H1 (cell line): ENCODE measurements around the gene ELOVL3. TPM values are rescaled to one million over a fixed set of nuclear protein-coding genes. Genes with fewer than 3 reads are reported as not detected.

ENCODE experiments used
- ASH2L ChIP-seq: fragments of 200-600, 300-600 bp; sonication (generic); IDR thresholded peaks from one replicate; pipeline ENCODE4 v1.7.1; 2017; ENCODE audit warnings: low read length
- POU5F1 ChIP-seq: IDR thresholded peaks from 2 replicates; pipeline ENCODE4 v1.6.1; 2011; ENCODE audit warnings: low read depth, mild to moderate bottlenecking, low read length, moderate library complexity
- RBBP5 ChIP-seq: IDR thresholded peaks from 2 replicates; pipeline ENCODE4 v1.7.1; 2012; ENCODE audit warnings: low read depth, mild to moderate bottlenecking, inconsistent platforms, low read length, moderate library complexity, borderline replicate concordance
- SP2 ChIP-seq: IDR thresholded peaks from 2 replicates; pipeline ENCODE4 v1.6.1; 2012; ENCODE audit warnings: mild to moderate bottlenecking, low read length, inconsistent platforms
- SP4 ChIP-seq: IDR thresholded peaks from 2 replicates; pipeline ENCODE4 v1.6.1; 2012; ENCODE audit warnings: low read length, inconsistent platforms
- TAF1 ChIP-seq: IDR thresholded peaks from 2 replicates; pipeline ENCODE4 v1.6.1; 2011; ENCODE audit warnings: mild to moderate bottlenecking, low read depth, low read length
- TAF7 ChIP-seq: optimal IDR thresholded peaks from 2 replicates; pipeline ENCODE3; 2011; ENCODE audit warnings: low read depth, mild to moderate bottlenecking, inconsistent platforms, low read length, moderate library complexity, borderline replicate concordance
- polyA plus RNA-seq, 7 experiments: library from polyadenylated mRNA; depleted of rRNA in 3 of 7; stranded (reverse) in 5 of 7; unstranded in 2 of 7; fragments of >200 nt in 5 of 7; fragments of 200-250 nt in 2 of 7; gene quantifications; 1 replicate in 5 of 7; 2 replicates in 1 of 7; 4 replicates in 1 of 7; pipeline versions ENCODE4 v1.2.1 to v1.2.3, GENCODE V29; 2011 to 2013; ENCODE audit warnings: missing spikeins in 2 of 7, mixed read lengths in 2 of 7
- total RNA-seq: library from RNA; stranded (reverse); fragmentation: NEBNext Ultra II Directional; extraction: Animal tissue kit (Norgen Biotek cat#: 25700); gene quantifications from 2 replicates; pipeline ENCODE4 v1.2.1, GENCODE V29; 2021
- TF ChIP-seq, protein P1 (sequence below): IDR thresholded peaks from 2 replicates; pipeline ENCODE4 v1.6.1; 2011; ENCODE audit warnings: low read length, improper control_type of control experiment
- TF ChIP-seq, protein P2 (sequence below): IDR thresholded peaks from 2 replicates; pipeline ENCODE4 v1.6.1; 2012; ENCODE audit warnings: inconsistent platforms

The ELOVL3 gene
- total and polyA plus RNA-seq, 2 of the 8 experiments (the other 6 are each of a cell fraction or from before 2014, with no cell fraction given) = 0.27 TPM; not detected in 1

DNA sequence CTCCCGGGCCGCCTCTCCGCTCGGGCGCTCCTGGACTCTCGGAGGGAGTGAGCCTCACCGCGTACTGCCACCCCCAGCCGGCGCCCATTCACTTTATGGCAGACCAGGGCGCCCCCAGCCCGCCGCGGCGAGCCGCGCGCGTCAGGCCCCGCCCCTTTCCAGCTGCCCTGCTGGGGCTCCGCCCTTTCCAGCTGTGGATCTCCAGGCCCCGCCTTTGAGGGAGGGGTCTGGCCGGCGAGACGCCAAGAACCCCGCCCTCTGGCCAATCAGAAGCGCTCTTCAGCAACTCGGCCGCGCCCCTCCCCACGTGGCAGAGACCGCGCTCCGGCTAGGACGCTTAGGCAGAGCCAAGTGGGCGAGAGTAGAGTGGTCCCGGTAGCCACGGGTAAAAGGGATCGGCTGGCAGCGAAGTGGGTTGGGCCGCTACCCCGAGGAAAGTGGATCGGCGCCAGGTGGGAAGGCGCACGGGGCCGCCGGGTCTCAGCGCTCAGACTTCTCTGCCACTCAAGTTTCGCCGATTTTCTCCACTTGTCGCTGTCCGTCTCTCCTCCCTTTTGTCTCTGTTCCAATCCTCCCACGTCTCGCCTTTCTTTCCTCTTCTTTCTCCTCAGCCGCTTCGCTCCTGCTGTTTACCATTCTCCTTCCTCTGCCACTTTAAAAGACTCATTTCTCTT lies 15.5 kb downstream of the ELOVL3 start, which contains the start of gene PITX3 (continued):
- TF ChIP-seq RBBP5 (peak; percentile 49), POU5F1 (no peak), SP2 (no peak), TAF7 (no peak), SP4 (peak; percentile 82; the same call in 1 of the 2 replicates), TAF1 (0 out of 2 replicates have a peak, but pooled peaks have one; percentile 45), ASH2L (peak; percentile 10)
- TF ChIP-seq, protein P1, sequence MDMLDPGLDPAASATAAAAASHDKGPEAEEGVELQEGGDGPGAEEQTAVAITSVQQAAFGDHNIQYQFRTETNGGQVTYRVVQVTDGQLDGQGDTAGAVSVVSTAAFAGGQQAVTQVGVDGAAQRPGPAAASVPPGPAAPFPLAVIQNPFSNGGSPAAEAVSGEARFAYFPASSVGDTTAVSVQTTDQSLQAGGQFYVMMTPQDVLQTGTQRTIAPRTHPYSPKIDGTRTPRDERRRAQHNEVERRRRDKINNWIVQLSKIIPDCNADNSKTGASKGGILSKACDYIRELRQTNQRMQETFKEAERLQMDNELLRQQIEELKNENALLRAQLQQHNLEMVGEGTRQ = peak; percentile 43; the same call in 1 of the 2 replicates
- TF ChIP-seq, protein P2, sequence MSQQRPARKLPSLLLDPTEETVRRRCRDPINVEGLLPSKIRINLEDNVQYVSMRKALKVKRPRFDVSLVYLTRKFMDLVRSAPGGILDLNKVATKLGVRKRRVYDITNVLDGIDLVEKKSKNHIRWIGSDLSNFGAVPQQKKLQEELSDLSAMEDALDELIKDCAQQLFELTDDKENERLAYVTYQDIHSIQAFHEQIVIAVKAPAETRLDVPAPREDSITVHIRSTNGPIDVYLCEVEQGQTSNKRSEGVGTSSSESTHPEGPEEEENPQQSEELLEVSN = peak; percentile 55
